ENCODE results near the gene USPL1.
"Not testable (repeated sequence)": the region's sequence is repeated elsewhere in the genome, so short reads cannot be mapped to it uniquely, and the experiment has no call there.

Gene USPL1

DNA sequence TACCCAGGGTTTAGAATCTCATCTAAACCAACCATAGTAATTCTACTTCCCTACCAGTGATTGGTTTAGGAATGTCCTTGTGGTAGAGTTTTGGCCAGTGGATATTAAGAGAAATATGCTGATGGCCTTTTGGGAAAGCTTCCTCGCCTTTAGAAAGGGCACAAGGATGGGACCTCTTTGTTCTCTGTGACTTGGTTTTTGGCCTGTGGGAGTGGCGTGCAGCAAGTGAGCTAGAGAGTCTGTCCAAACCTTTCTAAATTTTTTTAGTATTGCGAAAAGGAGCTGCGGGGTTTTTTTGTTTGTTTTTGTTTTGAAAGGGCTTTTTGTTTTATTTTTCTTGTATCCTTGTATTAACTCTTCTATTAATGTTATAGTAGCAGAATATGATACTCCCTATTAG is 20.6 kb downstream of the USPL1 start:
- no peak for TF ChIP-seq ZFP3 (CRISPR knock-in tag; IDR thresholded peaks at IDR 0.05)
- no peak for TF ChIP-seq RARB (CRISPR knock-in tag; IDR thresholded peaks at IDR 0.05)
- TF ChIP-seq CSDC2 (CRISPR knock-in tag; IDR thresholded peaks at IDR 0.05) = no peak
- no peak for TF ChIP-seq PPARA (CRISPR knock-in tag; IDR thresholded peaks at IDR 0.05; ENCODE audit: borderline replicate concordance)
- no peak for TF ChIP-seq ARNTL (CRISPR knock-in tag; IDR thresholded peaks at IDR 0.05; ENCODE audit: borderline replicate concordance, low read depth)
- ATAC-seq = no peak

DNA sequence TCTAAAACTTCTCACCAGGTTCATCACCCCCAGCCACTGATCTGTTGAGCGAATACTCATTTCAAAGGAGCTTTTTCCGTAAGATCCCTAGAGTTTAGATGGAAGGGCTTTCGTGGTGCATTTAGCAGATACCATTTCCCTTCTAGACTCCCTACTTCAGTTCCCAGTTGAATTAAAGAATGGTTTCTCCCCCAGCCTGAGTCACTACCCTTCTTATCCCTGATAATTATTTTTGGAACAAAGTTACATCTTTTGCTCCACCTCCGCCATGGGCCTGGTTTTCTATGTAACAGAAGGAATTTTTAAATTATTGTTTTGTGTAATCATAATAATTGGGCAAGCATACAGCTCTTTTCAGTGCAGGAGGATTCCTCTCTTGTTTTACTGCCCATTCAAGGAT is 22.0 kb downstream of the USPL1 start:
- ATAC-seq = no peak
- TF ChIP-seq TCF4 (CRISPR knock-in tag; IDR thresholded peaks at IDR 0.05; ENCODE audit: borderline replicate concordance) (no peak), ISL1 (CRISPR knock-in tag; IDR thresholded peaks at IDR 0.05) (no peak), ZFP30 (CRISPR knock-in tag; IDR thresholded peaks at IDR 0.05) (no peak), TOX (CRISPR knock-in tag; IDR thresholded peaks at IDR 0.05; ENCODE audit: borderline replicate concordance) (no peak), ZNF70 (CRISPR knock-in tag; IDR thresholded peaks at IDR 0.05) (no peak)

DNA sequence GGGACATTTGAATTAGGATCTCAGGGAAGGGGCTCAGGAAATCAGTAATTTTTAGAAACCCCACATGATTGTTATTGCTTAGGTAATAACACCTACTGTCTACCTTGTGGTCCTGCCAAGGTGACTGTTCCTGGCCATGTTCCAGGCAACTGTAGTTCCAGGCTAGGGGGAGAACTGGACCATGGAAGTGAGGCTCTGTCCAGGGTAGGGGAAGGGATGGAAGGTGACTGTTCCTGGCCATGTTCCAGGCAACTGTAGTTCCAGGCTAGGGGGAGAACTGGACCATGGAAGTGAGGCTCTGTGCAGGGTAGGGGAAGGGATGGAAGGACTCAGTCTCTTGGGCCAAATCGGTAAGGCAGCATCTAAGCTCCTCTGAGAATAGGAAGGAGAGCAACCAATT is 23.5 kb downstream of the USPL1 start:
- ATAC-seq = not testable (repeated sequence)

DNA sequence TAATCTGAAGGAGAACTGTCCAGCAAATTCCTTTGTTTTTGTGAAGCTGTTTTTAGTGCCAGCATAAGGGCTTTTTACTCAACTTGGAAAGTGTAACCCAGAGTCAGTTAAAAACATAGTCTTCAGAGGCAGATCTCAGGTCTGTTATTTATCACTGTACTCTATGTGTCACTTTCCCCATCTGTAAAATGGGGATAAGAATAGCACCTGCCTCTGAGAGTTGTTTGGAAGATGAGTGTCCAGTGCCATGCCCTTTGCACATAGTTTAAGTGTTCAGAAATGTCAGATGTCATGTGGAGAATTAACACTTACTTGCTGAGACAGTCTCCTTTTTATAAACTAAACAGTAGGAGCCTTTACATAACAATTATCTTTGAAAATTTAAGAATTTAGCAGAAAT is 27.9 kb downstream of the USPL1 start:
- no peak for ATAC-seq
- no peak for TF ChIP-seq ZFP3 (CRISPR knock-in tag; IDR thresholded peaks at IDR 0.05)
- TF ChIP-seq BACH2 (CRISPR knock-in tag; IDR thresholded peaks at IDR 0.05; ENCODE audit: borderline replicate concordance) = no peak
- no peak for TF ChIP-seq CSDC2 (CRISPR knock-in tag; IDR thresholded peaks at IDR 0.05)
- TF ChIP-seq OSR1 (CRISPR knock-in tag; IDR thresholded peaks at IDR 0.05) = no peak
- no peak for TF ChIP-seq RARB (CRISPR knock-in tag; IDR thresholded peaks at IDR 0.05)
- TF ChIP-seq ISL1 (CRISPR knock-in tag; IDR thresholded peaks at IDR 0.05) = no peak

DNA sequence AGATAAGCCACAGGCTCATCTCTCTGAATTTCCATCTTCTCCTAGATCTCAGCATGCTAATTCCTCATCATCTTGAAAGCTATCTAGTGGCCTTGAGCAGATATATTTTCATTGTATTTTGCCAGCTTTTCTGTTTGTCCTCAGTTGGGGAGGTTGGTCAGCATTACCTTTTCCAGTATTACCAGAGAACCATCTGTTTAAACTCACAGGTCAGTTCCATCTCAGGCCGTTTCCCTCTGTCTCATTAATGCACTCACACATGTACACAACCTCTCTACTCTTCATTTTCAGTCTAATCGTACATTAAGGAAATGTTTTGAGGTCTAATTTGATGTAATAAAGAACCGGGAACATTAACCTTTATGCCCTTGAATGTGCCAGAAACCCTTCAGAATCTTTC is 29.7 kb downstream of the USPL1 start:
- ATAC-seq = no peak
- no peak for TF ChIP-seq ESRRG (CRISPR knock-in tag; IDR thresholded peaks at IDR 0.05)
- TF ChIP-seq, protein P1, sequence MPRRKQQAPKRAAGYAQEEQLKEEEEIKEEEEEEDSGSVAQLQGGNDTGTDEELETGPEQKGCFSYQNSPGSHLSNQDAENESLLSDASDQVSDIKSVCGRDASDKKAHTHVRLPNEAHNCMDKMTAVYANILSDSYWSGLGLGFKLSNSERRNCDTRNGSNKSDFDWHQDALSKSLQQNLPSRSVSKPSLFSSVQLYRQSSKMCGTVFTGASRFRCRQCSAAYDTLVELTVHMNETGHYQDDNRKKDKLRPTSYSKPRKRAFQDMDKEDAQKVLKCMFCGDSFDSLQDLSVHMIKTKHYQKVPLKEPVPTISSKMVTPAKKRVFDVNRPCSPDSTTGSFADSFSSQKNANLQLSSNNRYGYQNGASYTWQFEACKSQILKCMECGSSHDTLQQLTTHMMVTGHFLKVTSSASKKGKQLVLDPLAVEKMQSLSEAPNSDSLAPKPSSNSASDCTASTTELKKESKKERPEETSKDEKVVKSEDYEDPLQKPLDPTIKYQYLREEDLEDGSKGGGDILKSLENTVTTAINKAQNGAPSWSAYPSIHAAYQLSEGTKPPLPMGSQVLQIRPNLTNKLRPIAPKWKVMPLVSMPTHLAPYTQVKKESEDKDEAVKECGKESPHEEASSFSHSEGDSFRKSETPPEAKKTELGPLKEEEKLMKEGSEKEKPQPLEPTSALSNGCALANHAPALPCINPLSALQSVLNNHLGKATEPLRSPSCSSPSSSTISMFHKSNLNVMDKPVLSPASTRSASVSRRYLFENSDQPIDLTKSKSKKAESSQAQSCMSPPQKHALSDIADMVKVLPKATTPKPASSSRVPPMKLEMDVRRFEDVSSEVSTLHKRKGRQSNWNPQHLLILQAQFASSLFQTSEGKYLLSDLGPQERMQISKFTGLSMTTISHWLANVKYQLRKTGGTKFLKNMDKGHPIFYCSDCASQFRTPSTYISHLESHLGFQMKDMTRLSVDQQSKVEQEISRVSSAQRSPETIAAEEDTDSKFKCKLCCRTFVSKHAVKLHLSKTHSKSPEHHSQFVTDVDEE (CRISPR knock-in tag; IDR thresholded peaks at IDR 0.05) = no peak
- no peak for TF ChIP-seq RARB (CRISPR knock-in tag; IDR thresholded peaks at IDR 0.05)
- TF ChIP-seq SNAI2 (CRISPR knock-in tag; IDR thresholded peaks at IDR 0.05) = no peak
- TF ChIP-seq, protein P2, sequence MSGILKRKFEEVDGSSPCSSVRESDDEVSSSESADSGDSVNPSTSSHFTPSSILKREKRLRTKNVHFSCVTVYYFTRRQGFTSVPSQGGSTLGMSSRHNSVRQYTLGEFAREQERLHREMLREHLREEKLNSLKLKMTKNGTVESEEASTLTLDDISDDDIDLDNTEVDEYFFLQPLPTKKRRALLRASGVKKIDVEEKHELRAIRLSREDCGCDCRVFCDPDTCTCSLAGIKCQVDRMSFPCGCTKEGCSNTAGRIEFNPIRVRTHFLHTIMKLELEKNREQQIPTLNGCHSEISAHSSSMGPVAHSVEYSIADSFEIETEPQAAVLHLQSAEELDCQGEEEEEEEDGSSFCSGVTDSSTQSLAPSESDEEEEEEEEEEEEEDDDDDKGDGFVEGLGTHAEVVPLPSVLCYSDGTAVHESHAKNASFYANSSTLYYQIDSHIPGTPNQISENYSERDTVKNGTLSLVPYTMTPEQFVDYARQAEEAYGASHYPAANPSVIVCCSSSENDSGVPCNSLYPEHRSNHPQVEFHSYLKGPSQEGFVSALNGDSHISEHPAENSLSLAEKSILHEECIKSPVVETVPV (CRISPR knock-in tag; IDR thresholded peaks at IDR 0.05) = no peak
- TF ChIP-seq, protein P3, sequence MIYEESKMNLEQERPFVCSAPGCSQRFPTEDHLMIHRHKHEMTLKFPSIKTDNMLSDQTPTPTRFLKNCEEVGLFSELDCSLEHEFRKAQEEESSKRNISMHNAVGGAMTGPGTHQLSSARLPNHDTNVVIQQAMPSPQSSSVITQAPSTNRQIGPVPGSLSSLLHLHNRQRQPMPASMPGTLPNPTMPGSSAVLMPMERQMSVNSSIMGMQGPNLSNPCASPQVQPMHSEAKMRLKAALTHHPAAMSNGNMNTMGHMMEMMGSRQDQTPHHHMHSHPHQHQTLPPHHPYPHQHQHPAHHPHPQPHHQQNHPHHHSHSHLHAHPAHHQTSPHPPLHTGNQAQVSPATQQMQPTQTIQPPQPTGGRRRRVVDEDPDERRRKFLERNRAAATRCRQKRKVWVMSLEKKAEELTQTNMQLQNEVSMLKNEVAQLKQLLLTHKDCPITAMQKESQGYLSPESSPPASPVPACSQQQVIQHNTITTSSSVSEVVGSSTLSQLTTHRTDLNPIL (CRISPR knock-in tag; IDR thresholded peaks at IDR 0.05; ENCODE audit: low read depth) = no peak
- TF ChIP-seq TCF4 (CRISPR knock-in tag; IDR thresholded peaks at IDR 0.05; ENCODE audit: borderline replicate concordance) = no peak
- TF ChIP-seq ZFP3 (CRISPR knock-in tag; IDR thresholded peaks at IDR 0.05) = no peak
- TF ChIP-seq ZNF8 (CRISPR knock-in tag; IDR thresholded peaks at IDR 0.05) = no peak
- TF ChIP-seq ZNF565 (CRISPR knock-in tag; conservative IDR thresholded peaks at IDR 0.05; ENCODE audit: low read depth) = no peak
- no peak for TF ChIP-seq ISL1 (CRISPR knock-in tag; IDR thresholded peaks at IDR 0.05)
- TF ChIP-seq BACH2 (CRISPR knock-in tag; IDR thresholded peaks at IDR 0.05; ENCODE audit: borderline replicate concordance) = no peak
- TF ChIP-seq, protein P4, sequence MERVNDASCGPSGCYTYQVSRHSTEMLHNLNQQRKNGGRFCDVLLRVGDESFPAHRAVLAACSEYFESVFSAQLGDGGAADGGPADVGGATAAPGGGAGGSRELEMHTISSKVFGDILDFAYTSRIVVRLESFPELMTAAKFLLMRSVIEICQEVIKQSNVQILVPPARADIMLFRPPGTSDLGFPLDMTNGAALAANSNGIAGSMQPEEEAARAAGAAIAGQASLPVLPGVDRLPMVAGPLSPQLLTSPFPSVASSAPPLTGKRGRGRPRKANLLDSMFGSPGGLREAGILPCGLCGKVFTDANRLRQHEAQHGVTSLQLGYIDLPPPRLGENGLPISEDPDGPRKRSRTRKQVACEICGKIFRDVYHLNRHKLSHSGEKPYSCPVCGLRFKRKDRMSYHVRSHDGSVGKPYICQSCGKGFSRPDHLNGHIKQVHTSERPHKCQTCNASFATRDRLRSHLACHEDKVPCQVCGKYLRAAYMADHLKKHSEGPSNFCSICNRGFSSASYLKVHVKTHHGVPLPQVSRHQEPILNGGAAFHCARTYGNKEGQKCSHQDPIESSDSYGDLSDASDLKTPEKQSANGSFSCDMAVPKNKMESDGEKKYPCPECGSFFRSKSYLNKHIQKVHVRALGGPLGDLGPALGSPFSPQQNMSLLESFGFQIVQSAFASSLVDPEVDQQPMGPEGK (CRISPR knock-in tag; IDR thresholded peaks at IDR 0.05; ENCODE audit: borderline replicate concordance) = no peak

Data from SK-N-SH treated with all-trans-retinoic acid at 6 μM for 48 hours (cell line).